Measurements from ENCODE around the gene DNAJA4.

DNAJA4 gene

DNA sequence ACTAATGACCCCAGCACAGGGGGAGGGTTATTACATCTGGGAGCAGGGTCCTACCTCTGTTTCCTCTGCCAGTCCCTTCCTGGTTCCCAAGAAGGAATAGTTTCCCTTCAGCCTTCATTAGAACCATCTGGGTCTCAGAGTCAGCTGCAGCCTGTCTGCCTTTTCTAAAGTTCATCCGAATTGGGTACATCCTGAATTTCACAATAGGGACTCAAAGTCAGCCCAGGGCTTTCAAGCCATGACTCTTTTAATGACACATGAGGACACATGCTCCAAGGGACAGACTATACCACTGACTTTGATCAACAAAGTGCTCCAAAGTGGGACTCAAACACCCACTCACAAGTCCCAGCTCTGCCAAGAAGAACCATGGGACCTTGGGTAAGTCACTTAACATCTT lies 63.1 kb downstream of the DNAJA4 start:
- TF ChIP-seq, protein P1, sequence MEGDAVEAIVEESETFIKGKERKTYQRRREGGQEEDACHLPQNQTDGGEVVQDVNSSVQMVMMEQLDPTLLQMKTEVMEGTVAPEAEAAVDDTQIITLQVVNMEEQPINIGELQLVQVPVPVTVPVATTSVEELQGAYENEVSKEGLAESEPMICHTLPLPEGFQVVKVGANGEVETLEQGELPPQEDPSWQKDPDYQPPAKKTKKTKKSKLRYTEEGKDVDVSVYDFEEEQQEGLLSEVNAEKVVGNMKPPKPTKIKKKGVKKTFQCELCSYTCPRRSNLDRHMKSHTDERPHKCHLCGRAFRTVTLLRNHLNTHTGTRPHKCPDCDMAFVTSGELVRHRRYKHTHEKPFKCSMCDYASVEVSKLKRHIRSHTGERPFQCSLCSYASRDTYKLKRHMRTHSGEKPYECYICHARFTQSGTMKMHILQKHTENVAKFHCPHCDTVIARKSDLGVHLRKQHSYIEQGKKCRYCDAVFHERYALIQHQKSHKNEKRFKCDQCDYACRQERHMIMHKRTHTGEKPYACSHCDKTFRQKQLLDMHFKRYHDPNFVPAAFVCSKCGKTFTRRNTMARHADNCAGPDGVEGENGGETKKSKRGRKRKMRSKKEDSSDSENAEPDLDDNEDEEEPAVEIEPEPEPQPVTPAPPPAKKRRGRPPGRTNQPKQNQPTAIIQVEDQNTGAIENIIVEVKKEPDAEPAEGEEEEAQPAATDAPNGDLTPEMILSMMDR (IDR thresholded peaks at IDR 0.05), result no peak

DNA sequence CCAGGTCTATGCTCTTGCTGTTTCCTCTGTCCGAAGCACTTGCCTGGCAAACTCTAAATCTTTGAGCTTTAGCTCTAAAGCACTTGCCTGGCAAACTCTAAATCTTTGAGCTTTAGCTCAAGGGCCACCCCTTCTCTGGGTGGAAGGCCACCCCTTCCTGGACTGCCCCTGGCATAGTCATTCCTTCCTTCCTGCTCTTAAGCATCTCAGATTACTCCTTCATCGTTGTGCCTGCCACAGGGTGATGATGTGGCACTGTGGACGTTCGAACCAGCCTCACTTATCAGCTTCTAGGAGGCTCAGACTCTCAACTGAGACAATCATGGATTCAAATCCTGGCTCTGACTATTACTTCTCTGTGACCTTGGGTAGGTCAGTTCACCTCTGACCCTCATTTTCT lies 65.3 kb downstream of the DNAJA4 start:
- TF ChIP-seq, protein P1 (IDR thresholded peaks at IDR 0.05), result no peak

Data from LNCAP (cell line).